ENCODE measurements around the gene UBAC2. TPM values are rescaled to one million over a fixed set of nuclear protein-coding genes. Genes with fewer than 3 reads are reported as not detected.

Gene UBAC2
- total and polyA plus RNA-seq, 2 of the 4 experiments (the other 2 are of a cell fraction) = 20.8 to 36.3 TPM

- CTCF ChIA-PET = no interaction called here
- H3K4ac ChIP-seq (ENCODE audit: low read depth, low read length) = no peak overlapping the region
- no peak overlapping the region for H3K56ac ChIP-seq (ENCODE audit: extremely low read depth, insufficient read depth, low read length)
- no peak overlapping the region for H2AK9ac ChIP-seq (replicated peaks; ENCODE audit: low read depth, low read length, poor library complexity)
- H2BK15ac ChIP-seq (ENCODE audit: low read depth, low read length) = no peak overlapping the region
- peaks cover 21% of the 10 kb centered on the region for H3K27me3 ChIP-seq (ENCODE audit: control insufficient read depth, insufficient read depth, low read length)
- H3K9me3 ChIP-seq (ENCODE audit: control insufficient read depth, insufficient read depth, low read length) = no peaks in the 10 kb centered on the region; the same call in 1 of the 2 replicates
- WGBS, 2 experiments (ENCODE audit: extremely low coverage in 2 of 2, insufficient read length in 1 of 2) = no CpG with 5 or more reads among the region's 1 CpG
- no peak overlapping the region for H3K27ac ChIP-seq (ENCODE audit: insufficient read depth, low read length)
- POLR2A ChIA-PET (ENCODE audit: unreplicated experiment) = no interaction called here
- H3K18ac ChIP-seq (ENCODE audit: low read depth, low read length) = no peak overlapping the region
- no peak overlapping the region for H3K4me3 ChIP-seq (ENCODE audit: insufficient read depth, low read depth, low read length)
- H2BK5ac ChIP-seq (ENCODE audit: low read depth, low read length, poor library complexity, severe bottlenecking) = no peak overlapping the region
- no peak overlapping the region for H2BK20ac ChIP-seq (ENCODE audit: low read depth, low read length)
- H3K79me1 ChIP-seq (ENCODE audit: low read depth in 1 of 2, low read length in 2 of 2) = no peaks in the 10 kb centered on the region
- no peak for ATAC-seq (ENCODE audit: low read depth)
- no peak overlapping the region for H4K8ac ChIP-seq (ENCODE audit: low read depth in 2 of 2, low read length in 2 of 2)
- H3K14ac ChIP-seq (replicated peaks; ENCODE audit: low read depth, low read length) = no peak overlapping the region
- TF ChIP-seq RCOR1 (IDR thresholded peaks at IDR 0.05; ENCODE audit: insufficient replicate concordance, low read length) = no peak
- TF ChIP-seq, protein P1, sequence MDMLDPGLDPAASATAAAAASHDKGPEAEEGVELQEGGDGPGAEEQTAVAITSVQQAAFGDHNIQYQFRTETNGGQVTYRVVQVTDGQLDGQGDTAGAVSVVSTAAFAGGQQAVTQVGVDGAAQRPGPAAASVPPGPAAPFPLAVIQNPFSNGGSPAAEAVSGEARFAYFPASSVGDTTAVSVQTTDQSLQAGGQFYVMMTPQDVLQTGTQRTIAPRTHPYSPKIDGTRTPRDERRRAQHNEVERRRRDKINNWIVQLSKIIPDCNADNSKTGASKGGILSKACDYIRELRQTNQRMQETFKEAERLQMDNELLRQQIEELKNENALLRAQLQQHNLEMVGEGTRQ (IDR thresholded peaks at IDR 0.05; ENCODE audit: low read depth, low read length) = no peak
- TF ChIP-seq CHD1 (IDR thresholded peaks at IDR 0.05; ENCODE audit: low read depth, low read length) = no peak
- TF ChIP-seq RAD21 (IDR thresholded peaks at IDR 0.05; ENCODE audit: low read length) = no peak
- TF ChIP-seq, protein P2, sequence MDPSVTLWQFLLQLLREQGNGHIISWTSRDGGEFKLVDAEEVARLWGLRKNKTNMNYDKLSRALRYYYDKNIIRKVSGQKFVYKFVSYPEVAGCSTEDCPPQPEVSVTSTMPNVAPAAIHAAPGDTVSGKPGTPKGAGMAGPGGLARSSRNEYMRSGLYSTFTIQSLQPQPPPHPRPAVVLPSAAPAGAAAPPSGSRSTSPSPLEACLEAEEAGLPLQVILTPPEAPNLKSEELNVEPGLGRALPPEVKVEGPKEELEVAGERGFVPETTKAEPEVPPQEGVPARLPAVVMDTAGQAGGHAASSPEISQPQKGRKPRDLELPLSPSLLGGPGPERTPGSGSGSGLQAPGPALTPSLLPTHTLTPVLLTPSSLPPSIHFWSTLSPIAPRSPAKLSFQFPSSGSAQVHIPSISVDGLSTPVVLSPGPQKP (IDR thresholded peaks at IDR 0.05; ENCODE audit: borderline replicate concordance, low read depth, low read length) = no peak
- no peak for TF ChIP-seq BHLHE40 (IDR thresholded peaks at IDR 0.05; ENCODE audit: low read depth, low read length)
- no peak for TF ChIP-seq MAFK (IDR thresholded peaks at IDR 0.05; ENCODE audit: low read depth, low read length)
- H4K20me1 ChIP-seq (ENCODE audit: insufficient read depth, low read length) = no peaks in the 10 kb centered on the region
- no peak overlapping the region for H3K9ac ChIP-seq (ENCODE audit: low read depth, low read length)
- no TSS peak for BruUV-seq (replicated peaks)
- no peak for DNase-seq
- H3K36me3 ChIP-seq (ENCODE audit: control insufficient read depth, insufficient read depth, low read length) = no peaks in the 10 kb centered on the region
- H2AFZ ChIP-seq (replicated peaks; ENCODE audit: low read length, poor library complexity) = no peak overlapping the region
- H3K9me1 ChIP-seq (ENCODE audit: insufficient read depth, low read length) = no peaks in the 10 kb centered on the region
- intact Hi-C loops (cut with micrococcal nuclease) = no loop called here
- H4K5ac ChIP-seq (ENCODE audit: low read depth, low read length) = no peak overlapping the region
- dilution Hi-C loops (cut with HindIII; ENCODE audit: low sequenced_read_pairs, unreplicated experiment) = no loop called here
- no peak overlapping the region for H4K91ac ChIP-seq (ENCODE audit: insufficient read depth, low read depth, low read length)
- in situ Hi-C loops (cut with MboI; ENCODE audit: low sequenced_read_pairs) = no loop called here
- H2AK5ac ChIP-seq (ENCODE audit: low read depth, low read length) = no peak overlapping the region
- H3K4me1 ChIP-seq (ENCODE audit: control insufficient read depth, insufficient read depth, low read length) = no peaks in the 10 kb centered on the region
- H3K23ac ChIP-seq (ENCODE audit: low read depth, low read length) = no peak overlapping the region
- H2BK120ac ChIP-seq (ENCODE audit: low read depth, low read length) = no peak overlapping the region
- H3K4me2 ChIP-seq (ENCODE audit: low read depth, low read length) = no peak overlapping the region
Measured at GRCh38 chr13:99161512-99161911, 39.1 kb upstream of the UBAC2 start.

Measured in IMR-90 (cell line).